Measurements from ENCODE around the gene BIN1. TPM values are rescaled to one million over a fixed set of nuclear protein-coding genes. Genes with fewer than 3 reads are reported as not detected.
A peak's percentile ranks its signal among the peaks of the same experiment; 100 is the strongest.

The BIN1 gene
- total RNA-seq, 2 experiments from 2014 or later, result 95.2 to 102 TPM

GRCh38 chr2:127065299-127065939 lies 41.5 kb downstream of the BIN1 start:
- H3K27me3 Mint-ChIP-seq, result no peaks in the 10 kb centered on the region
- ChIA-PET CTCF (interaction anchor here (1.0 kb wide), 1 partner anchor 15 kb away, joined by 3 read pairs; no protein-coding TSS in a partner anchor), POLR2A (interaction anchor here (0.6 to 5.1 kb wide), 5 partner anchors 9 to 19 kb away, joined by 3 to 32 read pairs (median 3); no protein-coding TSS in a partner anchor)
- H3K27ac Mint-ChIP-seq, result peak overlapping the region; percentile 86
- no peak for TF ChIP-seq CTCF (IDR thresholded peaks at IDR 0.05)
- no peak for DNase-seq
- H3K36me3 Mint-ChIP-seq (ENCODE audit: low read depth), result peaks cover 34% of the 10 kb centered on the region
- intact Hi-C loops (cut with micrococcal nuclease), result no loop called here
- peaks cover 34% of the 10 kb centered on the region for H3K4me1 Mint-ChIP-seq (ENCODE audit: low read depth)
- H3K9me3 Mint-ChIP-seq, result no peaks in the 10 kb centered on the region
- H3K4me3 Mint-ChIP-seq, result no peak overlapping the region
- ATAC-seq, result no peak

- DNase-seq, result peak; percentile 90
- Mint-ChIP-seq H3K9me3 (no peaks in the 10 kb centered on the region), H3K4me3 (no peak overlapping the region), H3K36me3 (ENCODE audit: low read depth) (peaks cover 34% of the 10 kb centered on the region), H3K27ac (peak overlapping the region; percentile 86), H3K4me1 (ENCODE audit: low read depth) (peaks cover 34% of the 10 kb centered on the region), H3K27me3 (no peaks in the 10 kb centered on the region)
- ATAC-seq, result peak; percentile 89
- POLR2A ChIA-PET, result interaction anchor here (0.6 to 5.1 kb wide), 4 partner anchors 10 to 20 kb away, joined by 3 to 32 read pairs (median 5); no protein-coding TSS in a partner anchor
- CTCF ChIA-PET, result interaction anchor here (0.8 to 1.0 kb wide), 2 partner anchors 16 kb away, joined by 3 read pairs; no protein-coding TSS in a partner anchor
- no peak for TF ChIP-seq CTCF (IDR thresholded peaks at IDR 0.05)
- intact Hi-C loops (cut with micrococcal nuclease), result no loop called here
These were observed 42.2 kb downstream of the BIN1 start for GRCh38 chr2:127064642-127065250.

DNA sequence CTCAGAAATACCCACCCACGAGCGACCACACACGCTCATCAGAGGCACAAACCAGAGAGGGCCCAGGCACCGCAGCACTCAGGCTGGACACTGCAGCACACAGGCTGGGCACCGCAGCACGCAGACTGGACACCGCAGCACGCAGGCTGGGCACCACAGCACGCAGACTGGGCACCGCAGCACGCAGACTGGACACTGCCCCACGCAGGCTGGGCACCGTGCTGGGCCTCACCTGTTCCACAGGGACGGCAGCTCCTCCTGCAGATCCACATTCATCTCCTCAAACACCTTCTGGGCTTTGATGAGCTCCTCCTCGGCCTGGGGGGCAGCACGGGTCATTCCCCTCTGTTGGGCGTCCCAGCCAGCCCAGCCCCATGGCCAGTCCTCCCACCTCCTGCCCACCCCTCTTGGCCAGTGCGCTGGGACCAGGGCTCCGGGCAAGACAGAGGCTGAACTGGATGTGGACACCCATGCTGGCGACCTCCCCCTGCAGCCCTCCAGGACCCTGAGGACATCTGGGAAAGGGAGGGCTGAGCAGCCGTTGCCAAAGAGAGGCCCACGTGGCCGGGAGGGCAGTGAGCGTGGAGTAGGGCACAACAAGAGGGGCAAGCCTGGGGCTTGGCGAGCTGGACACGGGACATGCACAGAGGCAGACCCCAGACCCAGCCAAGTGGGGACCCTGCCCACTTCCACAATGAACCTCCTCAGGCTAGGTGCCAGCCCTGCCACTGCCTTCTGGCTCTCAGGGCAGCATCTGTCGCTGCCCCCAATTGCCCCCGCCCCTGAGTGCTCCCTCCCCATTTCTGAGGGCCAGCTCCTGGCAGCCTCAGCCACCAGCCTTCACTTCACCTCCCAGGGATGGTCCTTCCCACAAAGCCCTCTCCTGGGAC lies 43.0 kb downstream of the BIN1 start:
- POLR2A ChIA-PET, result interaction anchor here (2.2 to 5.1 kb wide), 2 partner anchors 10 to 17 kb away, joined by 7 to 32 read pairs; no protein-coding TSS in a partner anchor
- CTCF ChIA-PET, result interaction anchor here (0.8 kb wide), 1 partner anchor 17 kb away, joined by 3 read pairs; no protein-coding TSS in a partner anchor

More for the DNA sequence above, 43.0 kb downstream of the BIN1 start:
- H3K36me3 Mint-ChIP-seq (ENCODE audit: low read depth), result peaks cover 26% of the 10 kb centered on the region
- intact Hi-C loops (cut with micrococcal nuclease), result no loop called here
- no peak for TF ChIP-seq CTCF (IDR thresholded peaks at IDR 0.05)
- H3K9me3 Mint-ChIP-seq, result no peaks in the 10 kb centered on the region
- no peak overlapping the region for H3K4me3 Mint-ChIP-seq
- no peaks in the 10 kb centered on the region for H3K27me3 Mint-ChIP-seq
- peaks cover 27% of the 10 kb centered on the region for H3K4me1 Mint-ChIP-seq (ENCODE audit: low read depth)
- DNase-seq (no peak), ATAC-seq (no peak)
- peak overlapping the region; percentile 86 for H3K27ac Mint-ChIP-seq
